ENCODE measurements around the gene TMEM184B. TPM values are rescaled to one million over a fixed set of nuclear protein-coding genes. Genes with fewer than 3 reads are reported as not detected.

The TMEM184B gene
- 26.0 and 32.6 TPM in 2 replicates for total RNA-seq

GRCh38 chr22:38272373-38273134, at the start of gene TMEM184B:
TMEM184B (minus strand) TSS chr22:38273010; CDS start chr22:38247961, 25,049 bp downstream.

GRCh38 chr22:38317122-38317994, 44.5 kb upstream of the TMEM184B start, which contains the start of gene CSNK1E:
CSNK1E (minus strand) TSS chr22:38317433; CDS start chr22:38314157, 3,276 bp downstream.

GRCh38 chr22:38201711-38202436, 70.9 kb downstream of the TMEM184B start, which contains the start of gene MAFF:
MAFF (plus strand) TSS chr22:38201994; CDS start chr22:38213854, 11,860 bp downstream.

GRCh38 chr22:38181453-38182200, 91.2 kb downstream of the TMEM184B start, which contains the start of gene PLA2G6:
PLA2G6 (minus strand) TSS chr22:38181830; CDS start chr22:38169426, 12,404 bp downstream.

Other genes starting within 250 kb of the TMEM184B start
- 6.5 and 12.2 TPM in 2 replicates for gene PICK1, start 215.6 kb downstream of the TMEM184B start, total RNA-seq
- 0.25 TPM in 1 of 2 replicates, not detected in the other for gene SLC16A8, start 188.8 kb downstream of the TMEM184B start, total RNA-seq
- gene BAIAP2L2, start 162.3 kb downstream of the TMEM184B start, total RNA-seq: 5.1 and 7.2 TPM in 2 replicates
- 8.4 and 17.0 TPM in 2 replicates for gene PLA2G6, start 91.2 kb downstream of the TMEM184B start, total RNA-seq
- 43.5 and 54.1 TPM in 2 replicates for gene MAFF, start 71.0 kb downstream of the TMEM184B start, total RNA-seq
- 89.1 and 123 TPM in 2 replicates for gene CSNK1E, start 44.4 kb upstream of the TMEM184B start, total RNA-seq
- not detected in 2 replicates for gene KCNJ4, start 182.2 kb upstream of the TMEM184B start, total RNA-seq
- 78.1 and 98.8 TPM in 2 replicates for gene KDELR3, start 195.1 kb upstream of the TMEM184B start, total RNA-seq
- 412 and 413 TPM in 2 replicates for gene DDX17, start 233.3 kb upstream of the TMEM184B start, total RNA-seq

All from uterine smooth muscle cell (primary cell).